Calu3 (cell line): ENCODE data around the gene FAM9C. TPM values are rescaled to one million over a fixed set of nuclear protein-coding genes. Genes with fewer than 3 reads are reported as not detected.

Source experiments
- BruUV-seq: library from RNA; stranded (reverse); fragments of 400-500 nt; replicated peaks from 2 replicates; lab custom pipeline; 2021; lab: Mats Ljungman, UMichigan
- CTCF ChIA-PET: fragments of 300-600 bp; sonication (Branson Sonifier 250); formaldehyde crosslinking; loops from one replicate; lab custom pipeline; 2022; ENCODE audit warnings: antibody characterized with exemption; lab: Charles Lee
- DNase-seq: peaks from one replicate; pipeline ENCODE4 v3.0.0; 2022
- H3K27ac Mint-ChIP-seq: one replicate; pipeline ENCODE4 v1.8.0; 2022; ENCODE audit warnings: mixed read lengths; ENCODE audit not compliant: unreplicated experiment
- H3K27me3 Mint-ChIP-seq: one replicate; pipeline ENCODE4 v1.8.0; 2022; ENCODE audit warnings: mixed read lengths; ENCODE audit not compliant: unreplicated experiment
- H3K36me3 Mint-ChIP-seq: one replicate; pipeline ENCODE4 v1.8.0; 2022; ENCODE audit warnings: mild to moderate bottlenecking, moderate library complexity, mixed read lengths; ENCODE audit not compliant: insufficient read depth, unreplicated experiment
- H3K4me1 Mint-ChIP-seq: one replicate; pipeline ENCODE4 v1.8.0; 2022; ENCODE audit warnings: mild to moderate bottlenecking, low read depth, mixed read lengths; ENCODE audit not compliant: unreplicated experiment
- H3K4me3 Mint-ChIP-seq: one replicate; pipeline ENCODE4 v1.8.0; 2022; ENCODE audit warnings: mild to moderate bottlenecking, low read depth, moderate library complexity, mixed read lengths; ENCODE audit not compliant: unreplicated experiment
- H3K9me3 Mint-ChIP-seq: one replicate; pipeline ENCODE4 v1.8.0; 2022; ENCODE audit warnings: low read depth, mixed read lengths; ENCODE audit not compliant: unreplicated experiment
- intact Hi-C: fragments of 100-400 bp; cut with micrococcal nuclease; formaldehyde crosslinking; loops from one replicate; pipeline ENCODE4 v1.10.0; 2022; ENCODE audit not compliant: unreplicated experiment
- total RNA-seq: library from RNA; stranded (reverse); gene quantifications from 2 replicates; pipeline ENCODE4 v1.2.3, GENCODE V29; 2022
- TF ChIP-seq, protein P1 (sequence below): fragments of 200-600 bp; IDR thresholded peaks from one replicate; pipeline ENCODE4 v1.8.0; 2022; ENCODE audit warnings: antibody characterized with exemption; ENCODE audit not compliant: unreplicated experiment

The FAM9C gene
- total RNA-seq, 1 experiment from 2014 or later, result not detected

GRCh38 chrX:13008851-13009250, 35.6 kb downstream of the FAM9C start:
- no peaks in the 10 kb centered on the region for H3K27me3 Mint-ChIP-seq
- H3K36me3 Mint-ChIP-seq, result no peaks in the 10 kb centered on the region
- CTCF ChIA-PET, result no interaction called here
- no peak for DNase-seq
- no TSS peak for BruUV-seq
- H3K4me3 Mint-ChIP-seq, result no peak overlapping the region
- no peaks in the 10 kb centered on the region for H3K9me3 Mint-ChIP-seq
- H3K4me1 Mint-ChIP-seq, result peaks cover 62% of the 10 kb centered on the region
- TF ChIP-seq, protein P1, sequence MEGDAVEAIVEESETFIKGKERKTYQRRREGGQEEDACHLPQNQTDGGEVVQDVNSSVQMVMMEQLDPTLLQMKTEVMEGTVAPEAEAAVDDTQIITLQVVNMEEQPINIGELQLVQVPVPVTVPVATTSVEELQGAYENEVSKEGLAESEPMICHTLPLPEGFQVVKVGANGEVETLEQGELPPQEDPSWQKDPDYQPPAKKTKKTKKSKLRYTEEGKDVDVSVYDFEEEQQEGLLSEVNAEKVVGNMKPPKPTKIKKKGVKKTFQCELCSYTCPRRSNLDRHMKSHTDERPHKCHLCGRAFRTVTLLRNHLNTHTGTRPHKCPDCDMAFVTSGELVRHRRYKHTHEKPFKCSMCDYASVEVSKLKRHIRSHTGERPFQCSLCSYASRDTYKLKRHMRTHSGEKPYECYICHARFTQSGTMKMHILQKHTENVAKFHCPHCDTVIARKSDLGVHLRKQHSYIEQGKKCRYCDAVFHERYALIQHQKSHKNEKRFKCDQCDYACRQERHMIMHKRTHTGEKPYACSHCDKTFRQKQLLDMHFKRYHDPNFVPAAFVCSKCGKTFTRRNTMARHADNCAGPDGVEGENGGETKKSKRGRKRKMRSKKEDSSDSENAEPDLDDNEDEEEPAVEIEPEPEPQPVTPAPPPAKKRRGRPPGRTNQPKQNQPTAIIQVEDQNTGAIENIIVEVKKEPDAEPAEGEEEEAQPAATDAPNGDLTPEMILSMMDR, result no peak
- no peak overlapping the region for H3K27ac Mint-ChIP-seq
- intact Hi-C loops, result no loop called here

- no peaks in the 10 kb centered on the region for H3K9me3 Mint-ChIP-seq
Measured at GRCh38 chrX:13008189-13008533, 36.3 kb downstream of the FAM9C start.

GRCh38 chrX:13007519-13008188, 36.8 kb downstream of the FAM9C start:
- intact Hi-C loops, result no loop called here
- no peaks in the 10 kb centered on the region for H3K9me3 Mint-ChIP-seq
- TF ChIP-seq, protein P1, result no peak
- BruUV-seq, result no TSS peak
- no peaks in the 10 kb centered on the region for H3K36me3 Mint-ChIP-seq
- H3K4me1 Mint-ChIP-seq, result peaks cover 50% of the 10 kb centered on the region
- CTCF ChIA-PET, result interaction anchor here (0.6 to 1.2 kb wide), 2 partner anchors 61 to 74 kb away, joined by 3 to 5 read pairs; no protein-coding TSS in a partner anchor
- H3K27ac Mint-ChIP-seq, result no peak overlapping the region
- H3K27me3 Mint-ChIP-seq, result no peaks in the 10 kb centered on the region
- H3K4me3 Mint-ChIP-seq, result no peak overlapping the region
- no peak for DNase-seq

More at GRCh38 chrX:13008189-13008533, 36.3 kb downstream of the FAM9C start:
- TF ChIP-seq, protein P1, result no peak
- intact Hi-C loops, result no loop called here
- H3K36me3 Mint-ChIP-seq, result no peaks in the 10 kb centered on the region
- DNase-seq, result no peak
- H3K27me3 Mint-ChIP-seq, result no peaks in the 10 kb centered on the region
- CTCF ChIA-PET, result interaction anchor here (1.2 kb wide), 1 partner anchor 73 kb away, joined by 3 read pairs; no protein-coding TSS in a partner anchor
- no peak overlapping the region for H3K27ac Mint-ChIP-seq
- BruUV-seq, result no TSS peak
- H3K4me1 Mint-ChIP-seq, result peaks cover 55% of the 10 kb centered on the region
- no peak overlapping the region for H3K4me3 Mint-ChIP-seq

GRCh38 chrX:13005661-13006473, 38.6 kb downstream of the FAM9C start:
- no peak for DNase-seq
- no peaks in the 10 kb centered on the region for H3K36me3 Mint-ChIP-seq
- intact Hi-C loops, result no loop called here
- peaks cover 39% of the 10 kb centered on the region for H3K4me1 Mint-ChIP-seq
- H3K9me3 Mint-ChIP-seq, result no peaks in the 10 kb centered on the region
- no peak overlapping the region for H3K27ac Mint-ChIP-seq
- no peaks in the 10 kb centered on the region for H3K27me3 Mint-ChIP-seq
- TF ChIP-seq, protein P1, result no peak
- CTCF ChIA-PET, result no interaction called here
- BruUV-seq, result no TSS peak
- no peak overlapping the region for H3K4me3 Mint-ChIP-seq
